GM12891 (cell line): ENCODE results near the gene CCT6B.

Experiments
- POLR2A ChIP-seq: IDR thresholded peaks from 2 replicates; pipeline ENCODE4 v1.6.1; 2011; ENCODE audit warnings: low read depth, low read length, control low read depth
- TAF1 ChIP-seq: IDR thresholded peaks from 2 replicates; pipeline ENCODE4 v1.6.1; 2011; ENCODE audit warnings: low read depth, low read length, control low read depth

DNA sequence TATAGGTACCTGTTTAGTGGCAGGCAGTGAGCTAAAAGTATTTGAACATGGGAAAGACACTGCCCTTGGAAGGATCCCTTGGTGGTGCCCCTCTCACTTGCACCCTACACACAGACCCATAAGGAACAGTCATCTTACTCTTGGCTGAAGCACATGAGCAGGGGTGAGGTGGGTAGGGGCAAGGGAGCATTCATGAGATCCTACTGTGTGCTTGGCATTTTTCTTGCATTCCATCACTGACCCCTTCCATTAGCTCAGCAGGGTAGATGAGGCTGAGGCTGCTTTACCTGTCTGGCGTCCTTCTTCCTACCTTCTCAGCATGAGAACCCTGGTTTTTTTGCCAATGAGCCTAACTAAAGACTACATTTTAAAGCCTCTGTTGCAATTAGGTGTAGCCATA lies 48.3 kb downstream of the CCT6B start:
- no peak for TF ChIP-seq POLR2A
- TF ChIP-seq TAF1: no peak
